Measurements from ENCODE around the gene ARHGAP23. TPM values are rescaled to one million over a fixed set of nuclear protein-coding genes. Genes with fewer than 3 reads are reported as not detected.
"Not testable (repeated sequence)": the region's sequence is repeated elsewhere in the genome, so short reads cannot be mapped to it uniquely, and the experiment has no call there.

Gene ARHGAP23
- total RNA-seq, 1 experiment from 2014 or later = 34.6 TPM

DNA sequence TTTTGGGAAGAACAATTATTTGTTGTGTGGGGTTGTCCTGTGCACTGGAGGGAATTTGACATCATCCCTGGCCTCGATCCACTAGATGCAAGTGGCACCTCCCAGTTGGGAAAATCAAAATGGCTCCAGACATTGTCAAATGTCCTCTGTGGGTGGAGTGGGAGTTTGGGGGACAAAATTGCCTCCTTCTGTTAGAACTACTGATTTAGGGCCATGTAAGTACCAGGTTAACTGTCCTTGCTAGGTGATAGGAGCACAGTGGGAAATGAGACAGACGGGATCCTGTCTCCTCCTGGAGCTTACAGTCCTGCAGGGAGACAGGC lies 56.8 kb downstream of the ARHGAP23 start:
- H3K27me3 ChIP-seq = no peaks in the 10 kb centered on the region

DNA sequence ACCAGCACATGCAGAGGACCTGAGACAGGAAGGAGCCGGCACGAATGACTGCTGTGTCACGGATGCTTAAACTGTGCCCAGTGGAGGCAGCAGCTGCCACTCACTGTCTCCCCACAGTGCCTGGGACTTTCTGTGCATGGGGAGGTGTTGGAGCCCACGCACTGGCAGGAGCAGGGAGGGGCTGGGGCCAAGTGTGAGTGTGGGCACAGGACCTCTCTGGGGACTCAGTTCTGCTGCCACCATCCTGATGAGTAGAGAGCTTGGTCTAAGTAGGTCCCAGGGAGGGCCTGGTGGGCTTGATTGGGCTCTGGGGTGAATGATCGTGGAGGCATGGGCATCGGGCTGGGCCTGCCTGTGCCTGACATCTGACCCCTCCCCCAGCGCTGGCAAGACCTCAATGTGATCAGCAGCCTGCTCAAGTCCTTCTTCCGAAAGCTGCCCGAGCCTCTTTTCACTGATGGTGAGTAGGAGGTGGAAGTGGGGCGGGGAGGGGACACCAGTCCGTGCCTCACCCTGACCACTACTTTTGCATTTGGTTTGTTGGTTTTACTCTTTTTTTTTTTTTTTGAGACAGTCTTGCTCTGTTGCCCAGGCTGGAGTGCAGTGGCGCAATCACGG lies 57.5 kb downstream of the ARHGAP23 start:
- H3K4me3 ChIP-seq, DNase-seq, H3K27me3 ChIP-seq, H3K9me3 ChIP-seq: not testable (repeated sequence)
- H3K36me3 ChIP-seq = peaks cover 40% of the 10 kb centered on the region

More for the DNA sequence above, 56.8 kb downstream of the ARHGAP23 start:
- no peaks in the 10 kb centered on the region for H3K9me3 ChIP-seq
- no peak overlapping the region for H3K4me3 ChIP-seq
- peaks cover 38% of the 10 kb centered on the region for H3K36me3 ChIP-seq
- DNase-seq = no peak

DNA sequence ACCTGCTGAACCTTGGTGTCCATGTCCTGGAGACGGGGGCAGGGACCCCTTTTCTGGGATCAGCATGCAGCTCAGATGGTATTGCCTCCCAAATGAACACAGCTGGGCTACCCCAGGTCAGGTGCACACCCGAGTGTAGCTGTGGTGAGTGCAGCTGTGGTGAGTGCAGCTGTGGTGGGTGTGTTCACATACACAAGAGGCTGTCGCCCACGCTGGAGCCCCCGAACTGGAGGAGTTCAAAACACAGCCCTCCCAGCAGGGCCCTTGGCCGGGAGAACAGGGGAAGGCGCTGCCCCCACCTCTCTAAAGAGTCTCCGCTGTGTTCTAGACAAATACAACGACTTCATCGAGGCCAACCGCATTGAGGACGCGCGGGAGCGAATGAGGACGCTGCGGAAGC lies 61.5 kb downstream of the ARHGAP23 start:
- peaks cover 54% of the 10 kb centered on the region for H3K36me3 ChIP-seq
- DNase-seq, H3K27me3 ChIP-seq, H3K9me3 ChIP-seq, H3K4me3 ChIP-seq: not testable (repeated sequence)

DNA sequence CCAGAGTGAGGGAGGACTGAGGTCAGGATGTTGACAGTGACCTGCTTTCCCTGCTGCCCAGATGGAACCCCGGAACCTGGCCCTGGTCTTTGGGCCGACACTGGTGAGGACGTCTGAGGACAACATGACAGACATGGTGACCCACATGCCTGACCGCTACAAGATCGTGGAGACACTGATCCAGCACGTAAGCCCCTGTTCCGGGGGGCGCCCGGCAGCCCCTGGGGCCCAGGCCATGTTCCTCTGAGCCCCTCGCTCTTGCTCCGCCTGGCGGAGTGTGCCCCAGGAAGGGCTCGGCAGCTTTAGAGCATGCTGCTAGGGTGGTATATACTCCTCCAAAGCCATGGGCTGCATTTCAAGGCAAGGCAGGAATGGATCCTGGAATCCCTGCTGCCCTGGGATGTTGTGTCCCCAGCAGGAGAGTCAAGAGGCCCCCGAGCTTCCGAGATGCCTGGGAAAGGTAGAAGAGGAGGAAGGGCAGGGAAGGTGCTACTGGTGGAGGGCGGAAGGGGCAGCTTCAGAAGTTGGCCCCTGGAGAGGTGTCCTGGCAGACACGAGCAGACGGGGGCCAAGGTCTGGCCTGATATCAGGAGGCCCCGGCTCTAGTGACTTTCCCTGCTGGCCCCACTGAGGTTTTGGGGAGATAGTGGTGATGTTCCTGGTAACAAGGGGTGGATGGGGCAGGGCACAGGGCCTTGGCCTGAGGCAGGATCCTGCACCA lies 63.2 kb downstream of the ARHGAP23 start:
- not testable (repeated sequence) for H3K9me3 ChIP-seq, H3K27me3 ChIP-seq, DNase-seq, H3K4me3 ChIP-seq
- H3K36me3 ChIP-seq = peaks cover 55% of the 10 kb centered on the region

DNA sequence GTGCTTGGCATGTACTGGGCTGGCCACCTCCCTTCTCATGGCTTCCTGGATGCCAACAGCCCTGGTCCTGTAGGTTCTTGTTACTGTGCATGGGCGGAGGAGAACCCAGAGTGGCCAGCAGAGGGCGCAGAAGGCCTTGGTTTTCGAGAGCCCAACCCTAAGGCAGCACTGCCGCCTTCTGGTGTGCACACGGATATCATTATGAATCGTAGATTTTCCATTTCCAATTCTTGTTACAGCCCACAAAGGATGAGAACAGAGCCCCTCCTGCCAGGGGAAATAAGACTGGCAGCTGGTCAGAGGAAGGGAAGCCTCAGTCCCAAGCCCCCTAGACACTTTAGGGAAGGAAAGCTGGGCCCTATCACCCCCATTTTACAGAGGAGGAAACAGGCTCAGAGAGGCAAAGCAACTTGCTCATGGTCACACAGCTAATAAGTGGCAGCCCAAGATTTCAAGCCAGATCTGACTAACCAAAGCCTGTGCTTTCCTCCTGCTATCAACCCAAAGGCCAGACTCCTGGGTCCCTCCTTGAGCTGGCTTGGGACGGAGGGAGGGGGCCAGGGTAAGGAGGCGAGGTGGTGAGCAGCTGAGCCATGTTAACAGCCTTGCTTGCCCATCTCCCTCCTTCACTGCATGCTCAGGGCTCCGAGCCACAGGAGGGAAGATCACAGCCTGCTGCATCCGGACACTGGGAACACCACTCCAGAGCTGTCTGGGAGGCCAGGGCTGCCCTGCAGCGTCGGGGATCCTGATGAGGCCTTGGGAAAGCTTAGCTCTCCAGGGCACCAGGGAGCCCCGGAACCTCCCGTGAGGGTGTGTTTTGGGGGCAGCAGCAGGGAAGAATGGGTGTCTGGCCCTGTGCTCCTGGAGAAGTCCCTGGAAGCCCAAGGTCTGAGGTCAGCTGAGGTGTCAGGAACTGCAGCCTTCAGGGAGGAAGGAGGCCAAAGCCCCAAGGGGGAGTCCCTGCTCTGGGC lies 64.1 kb downstream of the ARHGAP23 start:
- peak; percentile 89 for DNase-seq
- H3K4me3 ChIP-seq, H3K27me3 ChIP-seq, H3K9me3 ChIP-seq: not testable (repeated sequence)
- H3K36me3 ChIP-seq = peaks cover 58% of the 10 kb centered on the region

DNA sequence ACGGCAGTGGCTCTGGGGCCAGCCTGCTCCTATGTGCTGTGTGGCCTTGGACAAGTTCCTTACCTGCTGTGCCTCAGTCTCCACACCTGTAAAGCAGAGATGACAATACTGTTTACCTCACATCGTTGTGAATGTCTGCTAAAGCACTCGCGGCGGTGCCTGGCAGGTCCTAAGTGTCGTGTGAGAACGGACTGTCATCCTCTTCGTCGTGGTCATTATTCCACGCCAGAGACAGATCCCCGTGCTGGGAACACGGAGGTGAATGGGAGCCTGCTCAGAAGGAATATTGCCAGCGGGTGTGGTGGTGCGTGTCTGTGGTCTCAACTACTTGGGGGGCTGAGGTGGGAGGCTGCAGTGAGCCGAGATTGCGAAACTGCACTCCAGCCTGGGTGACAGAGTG lies 65.9 kb downstream of the ARHGAP23 start:
- H3K27me3 ChIP-seq, DNase-seq, H3K9me3 ChIP-seq, H3K4me3 ChIP-seq: not testable (repeated sequence)
- peaks cover 59% of the 10 kb centered on the region for H3K36me3 ChIP-seq

DNA sequence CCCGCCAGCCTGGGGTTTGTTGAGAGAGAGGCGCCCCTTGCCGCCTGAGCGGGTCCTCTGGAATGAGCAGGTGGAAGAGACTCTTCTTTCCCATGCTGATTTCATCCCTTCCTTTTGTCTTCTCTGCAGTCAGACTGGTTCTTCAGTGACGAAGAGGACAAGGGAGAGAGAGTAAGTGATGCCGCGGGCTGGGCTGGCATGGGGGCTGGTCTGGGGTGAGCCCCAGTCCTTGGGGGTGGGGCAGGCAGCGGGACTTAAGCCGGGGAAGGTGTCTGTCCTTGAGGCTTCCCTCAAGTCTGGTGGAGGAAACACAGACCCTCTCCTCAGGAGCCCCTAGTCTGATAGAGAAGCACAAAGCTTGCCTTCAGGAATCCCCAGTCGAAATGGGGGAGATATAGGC lies 69.4 kb downstream of the ARHGAP23 start:
- not testable (repeated sequence) for DNase-seq
- H3K36me3 ChIP-seq = peaks cover 58% of the 10 kb centered on the region

DNA sequence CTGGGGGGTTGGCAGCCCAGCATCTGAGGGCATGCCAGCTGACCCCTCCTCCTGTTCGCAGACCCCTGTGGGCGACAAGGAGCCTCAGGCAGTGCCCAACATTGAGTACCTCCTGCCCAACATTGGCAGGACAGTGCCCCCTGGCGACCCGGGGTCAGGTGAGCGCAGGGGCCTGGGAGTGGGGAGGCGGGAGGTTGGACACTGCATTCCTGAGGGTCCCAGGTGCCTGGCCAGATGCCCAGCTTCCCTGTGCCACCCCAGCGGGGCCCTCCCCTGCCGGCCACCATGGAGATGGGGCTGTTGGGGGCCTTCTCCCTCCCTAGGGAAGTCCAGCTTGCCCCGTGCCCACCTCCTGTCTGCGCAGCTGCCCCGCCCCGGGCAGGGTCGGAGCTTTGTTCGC lies 70.1 kb downstream of the ARHGAP23 start:
- Histone ChIP-seq H3K9me3 (no peaks in the 10 kb centered on the region), H3K27me3 (no peaks in the 10 kb centered on the region), H3K4me3 (no peak overlapping the region), H3K36me3 (peaks cover 61% of the 10 kb centered on the region)
- DNase-seq = no peak

More for the DNA sequence above, 69.4 kb downstream of the ARHGAP23 start:
- not testable (repeated sequence) for H3K27me3 ChIP-seq, H3K4me3 ChIP-seq, H3K9me3 ChIP-seq

DNA sequence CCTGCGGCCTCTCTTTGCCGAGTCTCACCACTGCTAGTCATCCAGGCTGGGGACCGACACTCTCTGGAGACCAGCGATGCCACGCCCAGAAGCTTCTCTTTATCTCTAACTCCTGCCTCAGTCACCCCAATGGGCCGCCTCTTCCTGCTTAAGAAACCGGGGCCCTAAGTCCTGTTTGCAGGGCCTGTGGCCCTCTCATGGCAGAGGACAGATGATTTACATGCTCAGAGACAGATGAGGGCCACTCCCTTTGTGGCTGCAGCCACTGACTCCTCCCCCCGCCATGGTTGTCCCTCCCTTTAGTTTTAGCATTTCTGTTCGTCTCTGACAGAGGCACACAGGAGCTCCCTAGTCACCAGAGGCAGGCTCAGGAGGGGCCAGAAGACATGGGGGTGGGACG lies 71.0 kb downstream of the ARHGAP23 start:
- H3K27me3 ChIP-seq, DNase-seq, H3K9me3 ChIP-seq, H3K4me3 ChIP-seq: not testable (repeated sequence)
- peaks cover 61% of the 10 kb centered on the region for H3K36me3 ChIP-seq

DNA sequence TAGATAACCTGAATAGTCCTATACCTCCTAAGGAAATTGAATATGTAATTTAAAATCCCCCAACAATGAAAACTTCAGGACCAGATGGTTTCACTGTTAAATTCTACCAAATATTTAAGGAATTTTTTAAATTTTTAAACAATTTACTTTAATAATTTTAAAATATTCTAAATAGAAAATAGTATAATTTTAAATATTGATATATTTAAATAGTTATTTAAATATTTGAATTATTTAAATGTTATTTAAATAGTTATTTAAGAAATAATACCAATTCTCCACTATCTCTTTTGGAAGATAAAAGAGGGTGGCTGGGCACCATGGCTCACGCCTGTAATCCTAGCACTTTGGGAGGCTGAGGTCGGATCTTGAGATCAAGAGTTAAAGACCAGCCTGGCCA lies 73.5 kb downstream of the ARHGAP23 start:
- H3K27me3 ChIP-seq = not testable (repeated sequence)
- peaks cover 67% of the 10 kb centered on the region for H3K36me3 ChIP-seq

DNA sequence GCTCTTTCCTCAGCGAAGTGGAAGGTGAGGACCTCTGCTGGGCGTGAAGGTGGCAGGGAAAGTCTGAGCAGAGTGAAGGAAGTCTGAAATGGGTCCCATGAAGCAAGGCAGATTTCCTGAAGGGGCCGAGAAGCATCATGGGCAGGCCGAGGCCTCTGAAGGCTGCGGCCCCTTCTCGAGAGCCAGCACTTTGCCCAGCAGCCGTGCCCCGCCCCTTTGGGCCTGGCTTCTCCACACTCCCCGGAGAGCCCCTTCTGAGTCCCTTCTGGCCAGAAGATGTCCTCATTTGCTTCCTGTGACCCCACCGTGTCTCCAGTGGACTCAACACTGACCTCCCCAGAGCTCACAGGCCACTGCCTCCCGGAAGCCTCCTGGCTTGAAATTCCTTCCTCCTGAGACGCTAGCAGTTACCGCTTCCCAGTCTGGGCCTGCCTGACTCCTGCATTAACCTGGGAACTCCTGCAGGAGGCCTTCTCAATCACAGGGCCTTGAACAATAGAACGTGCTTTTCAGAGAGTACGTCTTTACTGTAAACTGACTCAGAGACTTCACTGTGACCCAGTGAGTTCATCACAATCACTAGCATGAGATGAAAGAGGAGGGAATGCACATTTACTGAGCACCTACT lies 75.1 kb downstream of the ARHGAP23 start:
- peaks cover 70% of the 10 kb centered on the region for H3K36me3 ChIP-seq
- not testable (repeated sequence) for H3K4me3 ChIP-seq, H3K27me3 ChIP-seq, H3K9me3 ChIP-seq, DNase-seq

More for the DNA sequence above, 73.5 kb downstream of the ARHGAP23 start:
- DNase-seq, H3K4me3 ChIP-seq, H3K9me3 ChIP-seq: not testable (repeated sequence)

DNA sequence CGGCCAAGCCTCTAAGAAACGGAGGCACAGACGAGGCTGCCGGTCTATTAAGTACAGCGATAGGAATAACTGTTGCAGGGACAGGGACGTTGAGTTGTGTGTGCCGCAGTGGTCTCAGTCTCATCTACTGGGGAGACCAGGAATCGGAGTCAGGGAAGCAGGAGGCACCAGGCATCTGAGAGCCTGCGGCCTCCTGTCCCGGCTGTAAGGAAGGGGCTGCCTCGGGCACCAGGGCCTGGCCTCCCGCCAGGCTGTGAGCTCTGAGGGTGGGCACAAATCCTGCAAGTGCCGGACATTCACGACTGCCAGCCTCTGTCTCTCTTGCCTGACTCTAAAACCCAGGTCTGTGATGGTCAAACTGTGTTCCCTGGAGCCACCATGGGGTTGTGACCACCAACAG lies 76.0 kb downstream of the ARHGAP23 start:
- no peaks in the 10 kb centered on the region for H3K27me3 ChIP-seq
- DNase-seq = no peak
- H3K4me3 ChIP-seq = no peak overlapping the region
- H3K36me3 ChIP-seq = peaks cover 67% of the 10 kb centered on the region
- no peaks in the 10 kb centered on the region for H3K9me3 ChIP-seq

DNA sequence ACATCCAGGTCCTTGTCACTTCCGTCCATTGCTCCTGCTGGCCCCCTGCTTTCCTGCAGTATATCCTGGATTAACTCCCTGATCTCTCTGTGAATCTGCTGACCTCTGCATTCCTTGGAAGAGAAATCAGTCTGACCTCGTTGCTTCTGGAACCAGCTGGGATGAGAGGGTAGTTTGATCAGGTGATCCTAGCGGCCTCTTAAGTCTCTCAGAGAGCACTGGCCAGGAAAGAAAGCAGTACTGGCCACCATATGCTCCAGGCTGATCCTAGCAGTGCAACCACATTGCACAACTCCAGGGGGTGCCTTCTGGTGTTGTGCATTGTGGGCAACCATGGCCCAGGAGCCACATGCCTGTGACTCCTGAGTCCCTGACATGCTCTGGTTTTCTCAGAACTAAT lies 79.2 kb downstream of the ARHGAP23 start:
- H3K4me3 ChIP-seq = no peak overlapping the region
- no peaks in the 10 kb centered on the region for H3K27me3 ChIP-seq
- DNase-seq = no peak
- H3K9me3 ChIP-seq = no peaks in the 10 kb centered on the region
- peaks cover 62% of the 10 kb centered on the region for H3K36me3 ChIP-seq

DNA sequence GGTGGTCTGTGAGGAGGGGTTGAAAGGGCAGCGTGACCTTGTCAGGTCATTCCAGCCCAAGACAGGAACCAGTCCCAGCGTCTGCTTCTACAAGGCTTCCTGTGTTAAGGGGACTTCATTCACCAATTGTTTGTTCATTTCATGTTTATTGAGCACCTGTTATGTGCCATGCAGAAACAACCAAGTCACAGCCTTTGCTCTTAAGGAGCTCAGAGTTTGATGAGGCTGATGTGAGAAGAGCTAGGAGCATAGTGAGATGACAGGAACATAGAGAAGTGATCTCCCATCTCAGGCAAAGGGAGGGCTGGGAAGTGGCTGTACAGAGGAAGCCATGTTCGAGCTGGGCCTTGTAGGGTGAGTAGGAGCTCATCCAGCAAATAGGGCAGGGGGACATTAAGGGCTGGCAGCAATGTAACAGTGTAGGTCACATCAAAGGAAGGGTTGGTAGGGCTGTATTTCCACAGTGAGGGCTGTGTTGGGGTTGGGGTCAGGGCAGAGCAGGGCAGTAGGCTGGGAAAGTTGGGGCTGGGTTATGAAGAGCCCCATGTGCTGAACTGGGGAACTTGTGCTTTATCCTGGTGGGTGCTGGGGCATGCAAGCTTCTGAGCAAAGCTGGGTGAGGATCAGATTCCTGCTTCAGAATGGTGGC lies 79.8 kb downstream of the ARHGAP23 start:
- Histone ChIP-seq H3K4me3 (no peak overlapping the region), H3K27me3 (no peaks in the 10 kb centered on the region), H3K36me3 (peaks cover 59% of the 10 kb centered on the region), H3K9me3 (no peaks in the 10 kb centered on the region)
- no peak for DNase-seq

DNA sequence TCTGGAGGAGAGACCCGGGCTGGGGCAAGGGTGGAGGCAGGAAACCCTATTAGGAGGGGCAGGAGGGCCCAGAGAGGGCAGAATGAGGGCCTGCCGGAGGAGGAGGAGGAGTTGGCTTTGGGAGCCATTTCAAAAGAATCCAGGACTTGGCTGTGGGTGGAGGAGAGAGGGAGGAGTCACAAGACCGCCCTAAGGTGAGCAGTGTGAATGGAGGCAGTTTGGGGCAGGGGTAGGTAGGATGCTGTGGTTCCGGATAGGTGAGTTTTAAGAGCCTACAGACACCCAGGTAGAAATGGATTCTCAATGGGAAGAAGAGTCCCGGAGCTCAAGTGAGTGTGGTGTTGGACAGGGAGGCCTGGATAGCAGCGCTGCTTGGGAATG lies 80.3 kb downstream of the ARHGAP23 start:
- H3K27me3 ChIP-seq = no peaks in the 10 kb centered on the region
- H3K36me3 ChIP-seq = peaks cover 55% of the 10 kb centered on the region

DNA sequence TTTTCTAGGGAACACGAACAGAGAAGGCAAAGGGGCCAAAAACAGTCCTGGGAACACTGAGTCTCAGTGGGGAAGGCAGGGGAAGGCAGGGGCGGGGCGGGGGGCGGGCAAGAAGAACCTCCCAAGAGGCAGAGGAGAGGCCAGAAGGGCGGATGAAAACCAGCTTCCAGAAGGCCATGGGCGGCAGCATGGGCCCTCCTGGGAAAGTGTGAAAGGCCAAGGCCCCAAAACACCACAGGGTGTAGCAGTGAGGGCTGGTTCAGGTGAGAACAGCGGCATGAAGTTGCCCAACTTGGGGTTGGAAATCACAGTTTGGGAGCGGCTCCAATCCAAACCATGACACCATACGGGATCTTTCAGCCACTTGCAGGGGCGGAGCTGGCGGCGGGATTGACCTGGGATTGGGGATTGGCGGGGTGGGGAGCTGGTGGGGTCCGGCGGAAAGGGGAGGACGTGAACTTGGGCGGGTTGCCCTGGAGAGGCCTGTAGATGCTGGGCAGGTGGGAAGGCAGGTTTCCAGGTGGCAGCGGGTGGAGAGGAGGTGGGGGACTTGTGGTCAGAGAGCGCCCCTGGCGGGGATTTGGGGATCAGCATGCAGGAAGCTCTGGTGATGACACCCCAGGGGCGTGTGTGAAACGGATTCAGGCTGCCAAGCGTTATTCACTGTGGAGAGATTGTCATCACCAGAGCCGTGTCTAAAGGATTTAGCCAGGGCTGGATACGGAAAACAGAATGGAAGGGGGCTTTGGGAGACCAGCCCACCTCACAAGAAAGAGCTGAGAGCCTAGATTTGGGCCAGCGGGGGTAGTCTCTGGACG lies 80.9 kb downstream of the ARHGAP23 start:
- no peaks in the 10 kb centered on the region for H3K9me3 ChIP-seq
- H3K36me3 ChIP-seq = peaks cover 49% of the 10 kb centered on the region
- H3K27me3 ChIP-seq = no peaks in the 10 kb centered on the region
- H3K4me3 ChIP-seq = no peak overlapping the region
- DNase-seq = peak; percentile 60

More for the DNA sequence above, 80.3 kb downstream of the ARHGAP23 start:
- no peaks in the 10 kb centered on the region for H3K9me3 ChIP-seq
- DNase-seq = no peak
- H3K4me3 ChIP-seq = no peak overlapping the region

All from MG63 (cell line).